Stomach (tissue), 9 donors: ENCODE results near the gene STK33. TPM values are rescaled to one million over a fixed set of nuclear protein-coding genes. Genes with fewer than 3 reads are reported as not detected.

Source experiments
- DNase-seq, 2 donors: peaks; one replicate each; pipeline versions ENCODE4 v3.0.0 to v3.0.0-alpha.2; 2013 to 2019
- H3K27ac ChIP-seq, 5 donors: fragments of 200-600 bp in 4 of 5; sonication (generic) in 4 of 5; one replicate each; pipeline ENCODE4 v1.5.1; 2013 to 2019; ENCODE audit warnings: mild to moderate bottlenecking in 1 of 5, moderate library complexity in 1 of 5
- H3K27me3 ChIP-seq, 3 donors: fragments of 200-600 bp; sonication (generic); one replicate each; pipeline ENCODE4 v1.5.1; 2017 to 2019; ENCODE audit warnings: mixed run types in 1 of 3
- H3K36me3 ChIP-seq, 4 donors: fragments of 200-600 bp; sonication (generic); 1 replicate in 3 of 4; 2 replicates in 1 of 4; pipeline ENCODE4 v1.5.1; 2016 to 2019
- H3K4me1 ChIP-seq, 4 donors: fragments of 200-600 bp; sonication (generic); one replicate each; pipeline ENCODE4 v1.5.1; 2016 to 2019
- H3K4me3 ChIP-seq, 4 donors: fragments of 200-600 bp; sonication (generic) in 3 of 4; one replicate each; pipeline ENCODE4 v1.5.1; 2016 to 2019; ENCODE audit warnings: mild to moderate bottlenecking in 1 of 4
- H3K9me3 ChIP-seq, 4 donors: fragments of 200-600 bp; sonication (generic); one replicate each; pipeline ENCODE4 v1.5.1; 2016 to 2019
- EP300 ChIP-seq: sonication (generic); formaldehyde crosslinking; IDR thresholded peaks from one replicate; pipeline ENCODE4 v1.6.1; 2017; ENCODE audit warnings: antibody characterized with exemption
- POLR2A ChIP-seq, 4 donors: fragments of 450-650 bp; IDR thresholded peaks; one replicate each; pipeline ENCODE4 v1.6.1; 2016; ENCODE audit warnings: antibody characterized with exemption in 4 of 4, control low read depth in 2 of 4, mild to moderate bottlenecking in 1 of 4, moderate library complexity in 1 of 4
- POLR2AphosphoS5 ChIP-seq, 3 donors: sonication (generic); formaldehyde crosslinking; IDR thresholded peaks; one replicate each; pipeline ENCODE4 v1.6.1; 2016; ENCODE audit warnings: antibody characterized with exemption in 3 of 3
- WGBS, 5 donors: extraction: QIAGEN DNeasy Blood & Tissue Kit in 3 of 5; methylation state at CpG; one replicate each; pipeline versions ENCODE4 v1.1.5 to v1.1.7; 2013 to 2018; 5-methylcytosine and 5-hydroxymethylcytosine counted together
- intact Hi-C: fragments of 100-400 bp; cut with DNase I; formaldehyde crosslinking; loops from one replicate; pipeline ENCODE4 v1.15.1; 2023; ENCODE audit warnings: low total_unique reads
- polyA plus RNA-seq, 3 donors: library from polyadenylated mRNA; stranded (reverse); fragments of 200-250 nt; gene quantifications; one replicate each; pipeline ENCODE4 v1.2.3, GENCODE V29; 2013
- small RNA-seq, 4 donors: library from RNA; depleted of rRNA; stranded (forward); fragments of <200 nt; gene quantifications; one replicate each; pipeline ENCODE3, GENCODE V24; 2016
- total RNA-seq, 5 donors: library from RNA; depleted of rRNA; stranded (reverse); fragments of >200 nt; gene quantifications; one replicate each; pipeline versions ENCODE4 v1.1.0 to v1.2.3, GENCODE V29; 2014 to 2016
- TF ChIP-seq, protein P1 (sequence below), 7 experiments: fragments of 450-650 bp in 4 of 7; fragments of 200-600 bp in 3 of 7; sonication (generic) in 3 of 7; IDR thresholded peaks; one replicate each; pipeline ENCODE4 v1.5.1; 2016 to 2019; ENCODE audit warnings: antibody characterized with exemption in 7 of 7, control low read depth in 2 of 7, mild to moderate bottlenecking in 1 of 7
- donor health status: healthy with polysubstance abuse.
- donor health status: Bipolar disorder and iron deficiency.
- donor health status: healthy.

Gene STK33
- total and polyA plus RNA-seq, 8 donors, result 3.1 to 21.3 (median 10.9) TPM; not detected in 1

- Histone ChIP-seq H3K27me3 (peaks cover 0 to 6% (median 0%) of the 10 kb centered on the region in 3 donors), H3K4me3 (no peak overlapping the region), H3K27ac (no peak overlapping the region), H3K36me3 (no peaks in the 10 kb centered on the region), H3K4me1 (no peaks in the 10 kb centered on the region), H3K9me3 (no peaks in the 10 kb centered on the region)
- no peak for DNase-seq
- 65 to 79% (median 76%) methylated on average over 3 of the region's 3 CpGs for WGBS, 5 donors
- intact Hi-C loops, result no loop called here
- no peak for TF ChIP-seq EP300
- TF ChIP-seq, protein P1, sequence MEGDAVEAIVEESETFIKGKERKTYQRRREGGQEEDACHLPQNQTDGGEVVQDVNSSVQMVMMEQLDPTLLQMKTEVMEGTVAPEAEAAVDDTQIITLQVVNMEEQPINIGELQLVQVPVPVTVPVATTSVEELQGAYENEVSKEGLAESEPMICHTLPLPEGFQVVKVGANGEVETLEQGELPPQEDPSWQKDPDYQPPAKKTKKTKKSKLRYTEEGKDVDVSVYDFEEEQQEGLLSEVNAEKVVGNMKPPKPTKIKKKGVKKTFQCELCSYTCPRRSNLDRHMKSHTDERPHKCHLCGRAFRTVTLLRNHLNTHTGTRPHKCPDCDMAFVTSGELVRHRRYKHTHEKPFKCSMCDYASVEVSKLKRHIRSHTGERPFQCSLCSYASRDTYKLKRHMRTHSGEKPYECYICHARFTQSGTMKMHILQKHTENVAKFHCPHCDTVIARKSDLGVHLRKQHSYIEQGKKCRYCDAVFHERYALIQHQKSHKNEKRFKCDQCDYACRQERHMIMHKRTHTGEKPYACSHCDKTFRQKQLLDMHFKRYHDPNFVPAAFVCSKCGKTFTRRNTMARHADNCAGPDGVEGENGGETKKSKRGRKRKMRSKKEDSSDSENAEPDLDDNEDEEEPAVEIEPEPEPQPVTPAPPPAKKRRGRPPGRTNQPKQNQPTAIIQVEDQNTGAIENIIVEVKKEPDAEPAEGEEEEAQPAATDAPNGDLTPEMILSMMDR (IDR thresholded peaks at IDR 0.05), result no peak
- no peak for TF ChIP-seq POLR2AphosphoS5 (IDR thresholded peaks at IDR 0.05)
- no peak for TF ChIP-seq POLR2A (IDR thresholded peaks at IDR 0.05)
Observed at GRCh38 chr11:8344346-8344745, 249.7 kb downstream of the STK33 start.

DNA sequence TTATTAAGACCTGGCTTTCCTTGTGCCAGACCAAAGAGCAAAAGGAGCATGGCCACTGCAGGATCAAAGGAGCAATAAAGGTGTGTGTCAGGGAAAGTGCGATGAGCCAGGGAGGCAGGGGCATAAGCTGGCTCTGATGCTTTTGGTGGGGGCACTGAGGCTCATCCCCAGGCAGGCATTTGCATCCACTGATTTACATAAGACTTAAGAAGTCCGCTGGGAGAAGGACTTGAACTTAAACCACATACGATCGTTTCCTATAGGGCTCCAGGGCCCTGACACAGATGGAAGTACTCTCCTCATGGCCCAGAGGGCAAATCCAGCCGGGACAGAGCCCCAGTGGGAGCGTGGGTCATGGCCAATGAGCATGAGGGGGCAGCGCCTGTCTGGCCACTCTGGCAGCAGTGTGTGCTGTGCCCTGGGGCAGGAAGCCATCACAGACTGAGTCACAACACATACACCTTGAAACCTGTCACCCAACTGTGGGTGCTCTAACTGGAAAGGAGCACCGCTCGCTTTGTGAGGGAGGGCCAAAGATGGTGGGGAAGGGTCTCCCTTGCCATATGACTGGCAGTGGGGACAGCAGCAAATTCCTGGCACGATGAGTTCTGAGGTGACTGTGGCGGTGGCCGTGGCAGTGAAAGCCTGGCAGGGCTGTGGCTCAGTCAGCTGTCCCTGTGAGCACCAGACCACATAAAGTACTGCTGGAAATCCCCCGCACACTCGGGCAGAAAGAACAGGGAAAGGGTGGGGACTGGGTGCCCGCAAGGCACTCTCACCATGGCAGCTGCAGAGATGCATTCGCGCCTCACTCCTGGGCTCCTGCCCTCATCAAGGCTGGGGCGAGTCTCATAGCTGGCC is 251.0 kb downstream of the STK33 start:
- Histone ChIP-seq H3K27me3 (peaks cover 0 to 18% (median 0%) of the 10 kb centered on the region in 3 donors), H3K4me1 (no peaks in the 10 kb centered on the region), H3K36me3 (no peaks in the 10 kb centered on the region), H3K4me3 (no peak overlapping the region), H3K27ac (no peak overlapping the region), H3K9me3 (no peaks in the 10 kb centered on the region)
- 63 to 70% (median 66%) methylated on average over 18 of the region's 18 CpGs for WGBS, 5 donors
- intact Hi-C loops, result no loop called here
- no peak for DNase-seq
- TF ChIP-seq EP300 (no peak), POLR2AphosphoS5 (IDR thresholded peaks at IDR 0.05) (no peak), POLR2A (IDR thresholded peaks at IDR 0.05) (no peak)
- TF ChIP-seq, protein P1 (IDR thresholded peaks at IDR 0.05), result no peak

GRCh38 chr11:8341996-8342395 is 252.0 kb downstream of the STK33 start:
- Histone ChIP-seq H3K27me3 (peaks cover 0 to 18% (median 0%) of the 10 kb centered on the region in 3 donors), H3K9me3 (no peaks in the 10 kb centered on the region), H3K4me3 (no peak overlapping the region), H3K27ac (no peak overlapping the region), H3K4me1 (no peaks in the 10 kb centered on the region), H3K36me3 (no peaks in the 10 kb centered on the region)
- TF ChIP-seq, protein P1 (IDR thresholded peaks at IDR 0.05), result no peak
- TF ChIP-seq POLR2AphosphoS5 (IDR thresholded peaks at IDR 0.05) (no peak), EP300 (no peak), POLR2A (IDR thresholded peaks at IDR 0.05) (no peak)
- intact Hi-C loops, result no loop called here
- DNase-seq, result no peak
- WGBS, 5 donors, result 83 to 92% (median 87%) methylated on average over 5 of the region's 5 CpGs

Small RNA genes lying within 50 kb of the gene (small RNA-seq; reads per million reads assigned to genes)
- 0 reads per million in 4 donors for gene RF00601

Other genes with a start within 250 kb of the STK33 start
- gene TRIM66, start 88.4 kb upstream of the STK33 start, total RNA-seq, result 1 to 10 TPM; 2.3 to 8.7 (median 7.0) TPM
- gene TRIM66, start 88.4 kb upstream of the STK33 start, polyA plus RNA-seq, result 1 to 10 TPM in 2 of 3 donors, under 1 TPM in 1; 0.76 to 1.9 (median 1.2) TPM
- 1,000 to 10,000 TPM in 1 of 5 donors, 100 to 1,000 TPM in 4; 138 to 1,118 (median 938) TPM for gene RPL27A, start 88.6 kb upstream of the STK33 start, total RNA-seq
- 1,000 to 10,000 TPM; 3,539 to 4,507 (median 3,746) TPM for gene RPL27A, start 88.6 kb upstream of the STK33 start, polyA plus RNA-seq